OCI-LY1 (cell line): ENCODE results near the gene C1orf159.

Experiments used
- CTCF ChIP-seq: fragments of 200-600 bp; sonication (generic), shearing (Covaris generic); IDR thresholded peaks from 2 replicates; pipeline ENCODE4 v1.5.1; 2017; ENCODE audit warnings: mild to moderate bottlenecking, antibody characterized with exemption, low read length, moderate library complexity, mixed read lengths
- EZH2 ChIP-seq: fragments of 200-600 bp; sonication (generic), shearing (Covaris generic); IDR thresholded peaks from 2 replicates; pipeline ENCODE4 v1.8.0; 2017; ENCODE audit warnings: borderline replicate concordance, mixed run types, mild to moderate bottlenecking, antibody characterized with exemption, low read length, moderate library complexity, mixed read lengths

- TF ChIP-seq CTCF (no peak), EZH2 (no peak)
Measured at GRCh38 chr1:1046767-1047166, 69.1 kb downstream of the C1orf159 start.
